ENCODE measurements around the gene OR9A4.

DNA sequence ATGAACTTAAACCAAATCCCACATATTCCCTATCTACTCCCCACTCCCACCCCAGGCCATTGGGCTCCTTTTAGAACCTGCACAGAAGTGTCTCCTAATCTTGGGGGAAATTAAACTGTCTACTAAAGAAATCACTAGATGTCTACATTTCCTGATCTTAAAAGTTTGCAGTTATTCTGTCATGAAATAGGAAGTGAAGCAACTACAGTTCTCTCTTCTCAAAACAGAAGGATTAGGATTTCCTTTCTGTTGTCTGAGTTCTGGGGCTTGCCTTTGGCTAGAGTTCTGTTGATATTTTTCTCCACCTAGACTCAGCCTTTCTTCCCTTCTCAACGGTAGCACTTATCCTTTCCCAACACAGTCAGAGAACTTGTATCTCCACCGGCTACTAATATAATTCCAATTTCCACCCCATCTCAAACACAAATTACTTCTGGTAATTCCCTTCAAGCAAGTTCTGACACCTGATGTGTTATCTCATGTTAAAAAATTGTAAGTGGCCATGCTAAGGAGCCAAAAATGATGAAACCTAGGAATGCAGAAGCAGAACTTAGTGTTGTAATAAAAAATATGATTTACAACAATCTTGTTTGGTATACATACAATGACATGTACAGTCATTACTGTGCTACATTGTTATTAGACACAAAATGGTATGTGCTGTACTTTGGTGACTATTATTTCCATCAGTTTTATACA lies 12.1 kb downstream of the OR9A4 start:
- no peak for TF ChIP-seq POLR2A (IDR thresholded peaks at IDR 0.05)
- TF ChIP-seq, protein P1, sequence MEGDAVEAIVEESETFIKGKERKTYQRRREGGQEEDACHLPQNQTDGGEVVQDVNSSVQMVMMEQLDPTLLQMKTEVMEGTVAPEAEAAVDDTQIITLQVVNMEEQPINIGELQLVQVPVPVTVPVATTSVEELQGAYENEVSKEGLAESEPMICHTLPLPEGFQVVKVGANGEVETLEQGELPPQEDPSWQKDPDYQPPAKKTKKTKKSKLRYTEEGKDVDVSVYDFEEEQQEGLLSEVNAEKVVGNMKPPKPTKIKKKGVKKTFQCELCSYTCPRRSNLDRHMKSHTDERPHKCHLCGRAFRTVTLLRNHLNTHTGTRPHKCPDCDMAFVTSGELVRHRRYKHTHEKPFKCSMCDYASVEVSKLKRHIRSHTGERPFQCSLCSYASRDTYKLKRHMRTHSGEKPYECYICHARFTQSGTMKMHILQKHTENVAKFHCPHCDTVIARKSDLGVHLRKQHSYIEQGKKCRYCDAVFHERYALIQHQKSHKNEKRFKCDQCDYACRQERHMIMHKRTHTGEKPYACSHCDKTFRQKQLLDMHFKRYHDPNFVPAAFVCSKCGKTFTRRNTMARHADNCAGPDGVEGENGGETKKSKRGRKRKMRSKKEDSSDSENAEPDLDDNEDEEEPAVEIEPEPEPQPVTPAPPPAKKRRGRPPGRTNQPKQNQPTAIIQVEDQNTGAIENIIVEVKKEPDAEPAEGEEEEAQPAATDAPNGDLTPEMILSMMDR (IDR thresholded peaks at IDR 0.05): no peak

Data from uterus (tissue), 2 donors.